Right atrium auricular region (tissue), 2 donors: ENCODE results near the gene DDX4. TPM values are rescaled to one million over a fixed set of nuclear protein-coding genes. Genes with fewer than 3 reads are reported as not detected.
A peak's percentile ranks its signal among the peaks of the same experiment; 100 is the strongest.

Source experiments
- DNase-seq: peaks from one replicate; pipeline ENCODE4 v3.0.0-alpha.2; 2019; ENCODE audit warnings: low spot score
- H3K27ac ChIP-seq, 2 donors: fragments of 200-600 bp; sonication (generic); 1 replicate in 1 of 2; 2 replicates in 1 of 2; pipeline ENCODE4 v1.5.1; 2016 to 2019
- H3K27me3 ChIP-seq, 2 donors: fragments of 200-600 bp; sonication (generic); one replicate each; pipeline versions ENCODE4 v1.5.1 to v1.6.0; 2017 to 2019
- H3K36me3 ChIP-seq: fragments of 200-600 bp; sonication (generic); one replicate; pipeline ENCODE4 v1.5.1; 2016
- H3K4me1 ChIP-seq, 2 donors: fragments of 200-600 bp; sonication (generic); one replicate each; pipeline versions ENCODE4 v1.5.1 to v1.6.0; 2017 to 2019
- H3K4me3 ChIP-seq, 2 donors: fragments of 200-600 bp; sonication (generic); 1 replicate in 1 of 2; 2 replicates in 1 of 2; pipeline ENCODE4 v1.5.1; 2017 to 2019; ENCODE audit warnings: mild to moderate bottlenecking in 1 of 2, moderate library complexity in 1 of 2
- H3K9me3 ChIP-seq, 2 donors: fragments of 200-600 bp; sonication (generic); one replicate each; pipeline ENCODE4 v1.5.1; 2019
- CTCF ChIP-seq, 2 donors: fragments of 200-600 bp; sonication (generic); IDR thresholded peaks; one replicate each; pipeline ENCODE4 v1.5.1; 2019; ENCODE audit warnings: antibody characterized with exemption in 2 of 2
- total RNA-seq, 2 donors: library from RNA; depleted of rRNA; stranded (reverse); fragments of >200 nt; gene quantifications; one replicate each; pipeline ENCODE4 v1.1.0, GENCODE V29; 2016

DDX4 gene
- total RNA-seq, 2 donors from 2014 or later, result not detected

GRCh38 chr5:55708732-55709131 is 29.1 kb upstream of the DDX4 start:
- Histone ChIP-seq H3K27ac (no peak overlapping the region), H3K4me3 (no peak overlapping the region), H3K9me3 (no peaks in the 10 kb centered on the region), H3K36me3 (no peaks in the 10 kb centered on the region), H3K4me1 (peaks cover 0 to 11% of the 10 kb centered on the region in 2 donors), H3K27me3 (no peaks in the 10 kb centered on the region)
- TF ChIP-seq CTCF (IDR thresholded peaks at IDR 0.05), result no peak
- DNase-seq, result no peak

GRCh38 chr5:55711507-55712022 is 26.3 kb upstream of the DDX4 start:
- Histone ChIP-seq H3K4me3 (peak overlapping the region; percentile 90 to 92), H3K36me3 (no peaks in the 10 kb centered on the region), H3K27me3 (no peaks in the 10 kb centered on the region), H3K27ac (peak overlapping the region; percentile 60 to 70), H3K4me1 (peaks cover 0 to 11% of the 10 kb centered on the region in 2 donors), H3K9me3 (no peaks in the 10 kb centered on the region)
- no peak for TF ChIP-seq CTCF (IDR thresholded peaks at IDR 0.05)
- no peak for DNase-seq

GRCh38 chr5:55712023-55712859 is 25.6 kb upstream of the DDX4 start, which contains the start of gene SLC38A9:
Gene SLC38A9 (minus strand): TSS chr5:55712324. CDS start chr5:55697958, 14,366 bp downstream.
- peaks cover 0 to 11% of the 10 kb centered on the region in 2 donors for H3K4me1 ChIP-seq
- peak within 1 kb of the TSS; percentile 60 to 70 for H3K27ac ChIP-seq
- no peaks in the 10 kb centered on the region for H3K36me3 ChIP-seq
- no peaks in the 10 kb centered on the region for H3K9me3 ChIP-seq
- peak within 1 kb of the TSS; percentile 90 to 92 for H3K4me3 ChIP-seq
- no peak for TF ChIP-seq CTCF (IDR thresholded peaks at IDR 0.05)
- peak; percentile 93 for DNase-seq
- no peaks in the 10 kb centered on the region for H3K27me3 ChIP-seq

- Histone ChIP-seq H3K27ac (no peak overlapping the region), H3K4me1 (peaks cover 0 to 11% of the 10 kb centered on the region in 2 donors), H3K36me3 (no peaks in the 10 kb centered on the region), H3K9me3 (no peaks in the 10 kb centered on the region), H3K4me3 (no peak overlapping the region), H3K27me3 (no peaks in the 10 kb centered on the region)
- TF ChIP-seq CTCF (IDR thresholded peaks at IDR 0.05), result no peak
- no peak for DNase-seq
Measured at GRCh38 chr5:55713871-55714270, 24.0 kb upstream of the DDX4 start.

- H3K4me3 ChIP-seq, result no peak overlapping the region
- H3K27ac ChIP-seq, result no peak overlapping the region
- TF ChIP-seq CTCF (IDR thresholded peaks at IDR 0.05), result no peak
- no peaks in the 10 kb centered on the region for H3K36me3 ChIP-seq
- H3K4me1 ChIP-seq, result peaks cover 0 to 11% of the 10 kb centered on the region in 2 donors
- no peaks in the 10 kb centered on the region for H3K27me3 ChIP-seq
- no peaks in the 10 kb centered on the region for H3K9me3 ChIP-seq
- no peak for DNase-seq
Measured at GRCh38 chr5:55714339-55714738, 23.5 kb upstream of the DDX4 start.
